AG10803 (cell line): ENCODE results near the gene SEC22C.

Experiments used
- DNase-seq: peaks from one replicate; pipeline ENCODE4 v3.0.0; 2010; ENCODE audit warnings: low read depth
- H3K4me3 ChIP-seq: 2 replicates; pipeline ENCODE4 v1.5.1; 2011; ENCODE audit warnings: mild to moderate bottlenecking, low read length, control low read depth
- CTCF ChIP-seq: conservative IDR thresholded peaks from 2 replicates; pipeline ENCODE4 v1.5.1; 2011; ENCODE audit warnings: mild to moderate bottlenecking, low read length, control low read depth, inconsistent platforms

Gene SEC22C

GRCh38 chr3:42505128-42505848 is 76.5 kb downstream of the SEC22C start:
- TF ChIP-seq CTCF = no peak
- no peak for DNase-seq
- no peak overlapping the region for H3K4me3 ChIP-seq

GRCh38 chr3:42504334-42505127 is 77.2 kb downstream of the SEC22C start:
- no peak overlapping the region for H3K4me3 ChIP-seq
- TF ChIP-seq CTCF = no peak

GRCh38 chr3:42503957-42504333 is 77.8 kb downstream of the SEC22C start:
- DNase-seq = no peak
- H3K4me3 ChIP-seq = no peak overlapping the region
- TF ChIP-seq CTCF = no peak

More at GRCh38 chr3:42504334-42505127, 77.2 kb downstream of the SEC22C start:
- DNase-seq = no peak

- TF ChIP-seq CTCF = no peak
- DNase-seq = no peak
- H3K4me3 ChIP-seq = no peak overlapping the region
These were observed 78.4 kb downstream of the SEC22C start for GRCh38 chr3:42503251-42503924.

- DNase-seq = no peak
- TF ChIP-seq CTCF = no peak
- H3K4me3 ChIP-seq = no peak within 1 kb of the TSS
These were observed 79.1 kb downstream of the SEC22C start, which contains the start of gene VIPR1 for GRCh38 chr3:42502429-42503250. VIPR1 (plus strand) TSS chr3:42502643; CDS start chr3:42502736, 93 bp downstream.

GRCh38 chr3:42501681-42502428 is 79.9 kb downstream of the SEC22C start:
- DNase-seq = no peak
- H3K4me3 ChIP-seq = no peak overlapping the region
- peak; percentile 34 for TF ChIP-seq CTCF
